Left ventricle myocardium inferior (tissue), 1 donor: ENCODE results near the gene APOL4. TPM values are rescaled to one million over a fixed set of nuclear protein-coding genes. Genes with fewer than 3 reads are reported as not detected.
A peak's percentile ranks its signal among the peaks of the same experiment; 100 is the strongest.

Experiments used
- DNase-seq: peaks from one replicate; pipeline ENCODE4 v3.0.0-alpha.2; 2020
- H3K27ac ChIP-seq: fragments of 200-600 bp; replicated peaks from 2 replicates; pipeline ENCODE4 v1.8.0; 2021
- H3K27me3 ChIP-seq: fragments of 200-600 bp; 2 replicates; pipeline ENCODE4 v1.8.0; 2021; ENCODE audit warnings: low read depth
- H3K36me3 ChIP-seq: fragments of 200-600 bp; 2 replicates; pipeline ENCODE4 v1.8.0; 2021
- H3K4me1 ChIP-seq: fragments of 200-600 bp; 2 replicates; pipeline ENCODE4 v1.8.0; 2021
- H3K4me3 ChIP-seq: fragments of 200-600 bp; 2 replicates; pipeline ENCODE4 v1.8.0; 2021; ENCODE audit warnings: mild to moderate bottlenecking, moderate library complexity
- H3K9me3 ChIP-seq: fragments of 200-600 bp; replicated peaks from 2 replicates; pipeline ENCODE4 v1.8.0; 2021
- intact Hi-C: fragments of 100-400 bp; cut with micrococcal nuclease; formaldehyde crosslinking; loops from one replicate; pipeline ENCODE4 v1.11.0; 2022
- total RNA-seq: library from RNA; stranded (reverse); fragmentation: NEBNext Ultra II Directional; extraction: Animal tissue kit (Norgen Biotek cat#: 25700); gene quantifications from one replicate; pipeline ENCODE4 v1.2.1, GENCODE V29; 2021
- TF ChIP-seq, protein P1 (sequence below): fragments of 200-600 bp; IDR thresholded peaks from 2 replicates; pipeline ENCODE4 v1.8.0; 2021; ENCODE audit warnings: antibody characterized with exemption, mild to moderate bottlenecking, borderline replicate concordance
- donor health status: DM: no; HTN: yes; CAD: no; lungs with severe emphysema.

Gene APOL4
- total RNA-seq, 1 donor from 2014 or later = 4.7 TPM

- intact Hi-C loops = loop anchor here (10.0 kb wide), 2 partner anchors 76 to 286 kb away; partner anchors contain the start of gene TXN2
- TF ChIP-seq, protein P1, sequence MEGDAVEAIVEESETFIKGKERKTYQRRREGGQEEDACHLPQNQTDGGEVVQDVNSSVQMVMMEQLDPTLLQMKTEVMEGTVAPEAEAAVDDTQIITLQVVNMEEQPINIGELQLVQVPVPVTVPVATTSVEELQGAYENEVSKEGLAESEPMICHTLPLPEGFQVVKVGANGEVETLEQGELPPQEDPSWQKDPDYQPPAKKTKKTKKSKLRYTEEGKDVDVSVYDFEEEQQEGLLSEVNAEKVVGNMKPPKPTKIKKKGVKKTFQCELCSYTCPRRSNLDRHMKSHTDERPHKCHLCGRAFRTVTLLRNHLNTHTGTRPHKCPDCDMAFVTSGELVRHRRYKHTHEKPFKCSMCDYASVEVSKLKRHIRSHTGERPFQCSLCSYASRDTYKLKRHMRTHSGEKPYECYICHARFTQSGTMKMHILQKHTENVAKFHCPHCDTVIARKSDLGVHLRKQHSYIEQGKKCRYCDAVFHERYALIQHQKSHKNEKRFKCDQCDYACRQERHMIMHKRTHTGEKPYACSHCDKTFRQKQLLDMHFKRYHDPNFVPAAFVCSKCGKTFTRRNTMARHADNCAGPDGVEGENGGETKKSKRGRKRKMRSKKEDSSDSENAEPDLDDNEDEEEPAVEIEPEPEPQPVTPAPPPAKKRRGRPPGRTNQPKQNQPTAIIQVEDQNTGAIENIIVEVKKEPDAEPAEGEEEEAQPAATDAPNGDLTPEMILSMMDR = no peak
- peak overlapping the region; percentile 73 for H3K27ac ChIP-seq
- no peaks in the 10 kb centered on the region for H3K9me3 ChIP-seq
- H3K4me3 ChIP-seq = no peak overlapping the region
- DNase-seq = no peak
- no peaks in the 10 kb centered on the region for H3K36me3 ChIP-seq
- H3K4me1 ChIP-seq = peaks cover 75% of the 10 kb centered on the region
- H3K27me3 ChIP-seq = no peaks in the 10 kb centered on the region
Observed at GRCh38 chr22:36199001-36199551, 2.5 kb downstream of the APOL4 start.

DNA sequence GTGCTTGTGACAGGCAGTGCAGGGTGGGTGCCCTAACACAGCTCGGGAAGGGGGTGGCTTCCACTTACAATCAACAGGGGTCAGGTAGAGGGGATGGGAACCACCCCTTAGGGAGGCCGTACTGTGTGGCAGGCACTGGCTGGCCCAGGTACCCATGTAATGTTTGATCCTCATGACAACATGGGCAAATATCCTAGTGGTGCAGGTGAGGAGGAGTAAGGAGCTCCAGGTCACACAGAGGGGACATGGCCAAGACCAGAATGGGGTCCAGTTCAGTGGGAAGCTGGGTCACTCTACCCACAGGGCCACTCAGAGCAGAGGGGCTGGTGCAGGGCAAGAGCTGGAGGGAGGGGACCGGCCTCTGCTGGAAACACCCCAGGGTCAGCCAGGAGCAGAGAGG, 3.1 kb downstream of the APOL4 start:
- no peak for DNase-seq
- no peaks in the 10 kb centered on the region for H3K9me3 ChIP-seq
- H3K4me3 ChIP-seq = no peak overlapping the region
- intact Hi-C loops = loop anchor here (10.0 kb wide), 2 partner anchors 76 to 286 kb away; partner anchors contain the start of gene TXN2
- H3K36me3 ChIP-seq = no peaks in the 10 kb centered on the region
- H3K27me3 ChIP-seq = no peaks in the 10 kb centered on the region
- TF ChIP-seq, protein P1 = no peak
- peaks cover 75% of the 10 kb centered on the region for H3K4me1 ChIP-seq
- H3K27ac ChIP-seq = peak overlapping the region; percentile 73

DNA sequence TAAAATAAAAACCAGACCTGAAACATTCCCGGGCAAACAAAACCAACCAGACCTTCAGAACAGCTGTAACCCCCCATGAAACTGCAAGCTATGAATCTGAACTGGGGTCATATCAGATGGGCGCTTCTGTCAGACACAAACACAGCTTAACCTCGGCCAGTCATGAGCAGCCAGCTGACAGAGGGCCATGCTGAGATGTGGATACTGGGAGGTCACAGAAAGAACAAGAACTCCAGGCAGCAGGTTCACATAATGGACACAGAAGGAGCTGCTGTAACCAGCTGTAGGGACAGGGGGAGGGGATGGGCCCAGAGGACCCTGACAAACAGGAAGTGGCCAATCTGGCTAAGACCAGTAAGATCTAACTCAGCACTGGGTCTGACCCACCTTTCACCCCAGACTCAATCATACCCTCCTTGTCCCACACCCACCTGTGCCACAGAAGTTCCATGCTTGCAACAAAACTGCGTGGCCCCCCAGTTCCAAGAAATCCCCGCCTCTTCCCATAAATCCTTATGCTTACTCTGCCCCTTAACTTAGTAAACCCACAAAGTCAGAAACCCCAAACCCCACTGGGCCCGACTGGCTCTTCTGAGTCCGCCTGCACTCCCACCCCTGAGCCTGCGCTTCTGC, 4.0 kb downstream of the APOL4 start:
- DNase-seq = no peak
- peaks cover 71% of the 10 kb centered on the region for H3K4me1 ChIP-seq
- H3K9me3 ChIP-seq = no peaks in the 10 kb centered on the region
- TF ChIP-seq, protein P1 = no peak
- intact Hi-C loops = loop anchor here (10.0 kb wide), 2 partner anchors 77 to 287 kb away; partner anchors contain the start of gene TXN2
- H3K27me3 ChIP-seq = no peaks in the 10 kb centered on the region
- peak overlapping the region; percentile 73 for H3K27ac ChIP-seq
- H3K36me3 ChIP-seq = no peaks in the 10 kb centered on the region
- H3K4me3 ChIP-seq = no peak overlapping the region

DNA sequence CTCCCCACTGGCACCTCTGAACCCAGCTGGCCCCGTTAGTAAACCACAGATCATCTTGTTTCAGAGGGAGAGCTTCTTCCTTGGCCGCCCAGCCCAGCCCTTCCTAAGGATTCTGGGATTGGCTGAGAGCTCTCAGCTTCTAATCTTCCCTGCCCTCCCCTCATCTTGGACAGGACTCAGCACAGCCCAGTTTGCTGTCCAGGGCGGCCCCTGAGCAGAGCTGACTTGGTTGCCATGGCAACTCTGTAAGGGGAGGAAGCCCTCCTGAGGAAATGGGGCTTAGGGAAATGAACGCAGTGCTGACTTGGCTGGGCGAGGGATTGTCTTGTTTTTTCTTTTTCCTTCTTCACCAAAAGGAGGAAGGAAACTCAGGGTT, 4.6 kb downstream of the APOL4 start:
- peak; percentile 67 for DNase-seq

GRCh38 chr22:36196254-36197064, 5.2 kb downstream of the APOL4 start:
- DNase-seq = no peak
- H3K27me3 ChIP-seq = no peaks in the 10 kb centered on the region
- TF ChIP-seq, protein P1 = no peak
- intact Hi-C loops = loop anchor here (10.0 kb wide), 2 partner anchors 78 to 288 kb away; partner anchors contain the start of gene TXN2
- peak overlapping the region; percentile 73 for H3K27ac ChIP-seq
- H3K4me3 ChIP-seq = no peak overlapping the region
- H3K4me1 ChIP-seq = peaks cover 68% of the 10 kb centered on the region
- H3K9me3 ChIP-seq = no peaks in the 10 kb centered on the region
- H3K36me3 ChIP-seq = no peaks in the 10 kb centered on the region

More for the DNA sequence above, 4.6 kb downstream of the APOL4 start:
- H3K4me3 ChIP-seq = no peak overlapping the region
- no peaks in the 10 kb centered on the region for H3K36me3 ChIP-seq
- peaks cover 69% of the 10 kb centered on the region for H3K4me1 ChIP-seq
- TF ChIP-seq, protein P1 = no peak
- peak overlapping the region; percentile 73 for H3K27ac ChIP-seq
- intact Hi-C loops = loop anchor here (10.0 kb wide), 2 partner anchors 78 to 288 kb away; partner anchors contain the start of gene TXN2
- H3K27me3 ChIP-seq = no peaks in the 10 kb centered on the region
- H3K9me3 ChIP-seq = no peaks in the 10 kb centered on the region
